HCT116 (cell line): ENCODE data around the gene CTCFL.

Experiments used
- POLR2A ChIP-seq: IDR thresholded peaks from 2 replicates; pipeline ENCODE4 v1.7.0; 2011; ENCODE audit warnings: borderline replicate concordance; ENCODE audit not compliant: insufficient read depth, insufficient read length; ENCODE audit errors: extremely low read depth
- TF ChIP-seq, protein P1 (sequence below), 3 experiments: fragments of 200-600 bp in 1 of 3; sonication (generic) in 1 of 3; IDR thresholded peaks in 2 of 3; conservative IDR thresholded peaks in 1 of 3; 2 replicates each; pipeline ENCODE4 v1.5.1; 2012 to 2017; ENCODE audit warnings: low read depth in 2 of 3, low read length in 2 of 3, antibody characterized with exemption in 1 of 3, borderline replicate concordance in 1 of 3, control low read depth in 1 of 3, mild to moderate bottlenecking in 1 of 3, mixed read lengths in 1 of 3, mixed run types in 1 of 3, moderate library complexity in 1 of 3; ENCODE audit not compliant: insufficient read depth in 1 of 3

DNA sequence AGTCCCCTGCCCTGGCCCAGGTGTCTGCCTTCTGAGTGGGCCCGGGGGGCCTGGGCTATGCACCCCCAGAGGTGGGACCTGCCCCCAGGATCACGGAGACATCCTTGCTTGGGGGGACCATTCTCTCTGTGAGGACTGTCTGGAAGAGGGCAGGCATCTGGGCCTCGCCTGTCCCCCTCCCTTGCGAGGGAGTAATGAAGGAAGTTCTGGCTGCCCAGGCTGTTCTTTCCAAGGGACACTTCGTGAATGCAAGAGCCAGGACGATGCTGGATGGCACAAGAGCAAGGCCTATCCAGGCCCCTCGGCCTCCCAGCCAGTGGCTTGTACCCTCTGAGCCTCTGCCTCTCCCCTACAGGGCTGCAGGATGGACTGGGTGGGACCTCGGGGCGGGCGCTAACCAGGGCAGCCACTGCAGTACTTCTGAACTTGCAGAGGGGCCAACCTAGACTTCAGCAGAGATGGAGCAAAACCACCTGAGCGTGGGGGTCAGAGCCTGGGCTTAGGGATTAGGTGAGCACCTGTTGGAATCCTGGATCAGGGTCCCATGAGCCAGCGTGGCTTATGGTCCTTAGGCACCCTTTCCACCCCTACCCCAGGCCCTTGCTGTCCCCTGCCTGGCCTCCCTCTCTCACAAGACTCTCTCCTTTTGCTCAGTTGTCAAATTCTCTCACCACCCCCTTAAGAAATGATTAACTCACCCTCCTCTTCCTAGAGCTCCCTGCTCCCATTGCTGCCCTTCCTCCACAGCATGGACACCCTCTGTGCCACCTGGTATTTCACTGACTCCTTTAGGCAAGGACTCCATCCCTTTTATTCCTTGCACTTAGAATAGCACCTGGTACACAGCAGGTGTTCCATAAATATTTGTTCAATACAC is 53.2 kb downstream of the CTCFL start:
- TF ChIP-seq, protein P1, sequence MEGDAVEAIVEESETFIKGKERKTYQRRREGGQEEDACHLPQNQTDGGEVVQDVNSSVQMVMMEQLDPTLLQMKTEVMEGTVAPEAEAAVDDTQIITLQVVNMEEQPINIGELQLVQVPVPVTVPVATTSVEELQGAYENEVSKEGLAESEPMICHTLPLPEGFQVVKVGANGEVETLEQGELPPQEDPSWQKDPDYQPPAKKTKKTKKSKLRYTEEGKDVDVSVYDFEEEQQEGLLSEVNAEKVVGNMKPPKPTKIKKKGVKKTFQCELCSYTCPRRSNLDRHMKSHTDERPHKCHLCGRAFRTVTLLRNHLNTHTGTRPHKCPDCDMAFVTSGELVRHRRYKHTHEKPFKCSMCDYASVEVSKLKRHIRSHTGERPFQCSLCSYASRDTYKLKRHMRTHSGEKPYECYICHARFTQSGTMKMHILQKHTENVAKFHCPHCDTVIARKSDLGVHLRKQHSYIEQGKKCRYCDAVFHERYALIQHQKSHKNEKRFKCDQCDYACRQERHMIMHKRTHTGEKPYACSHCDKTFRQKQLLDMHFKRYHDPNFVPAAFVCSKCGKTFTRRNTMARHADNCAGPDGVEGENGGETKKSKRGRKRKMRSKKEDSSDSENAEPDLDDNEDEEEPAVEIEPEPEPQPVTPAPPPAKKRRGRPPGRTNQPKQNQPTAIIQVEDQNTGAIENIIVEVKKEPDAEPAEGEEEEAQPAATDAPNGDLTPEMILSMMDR (IDR thresholded peaks at IDR 0.05 in 2 of 3, conservative IDR thresholded peaks at IDR 0.05 in 1 of 3; ENCODE audit: borderline replicate concordance in 1 of 3, insufficient read depth in 1 of 3, low read depth in 2 of 3, low read length in 2 of 3) = no peak
- no peak for TF ChIP-seq POLR2A
